Measurements from ENCODE around the gene TIAM1. TPM values are rescaled to one million over a fixed set of nuclear protein-coding genes. Genes with fewer than 3 reads are reported as not detected.

TIAM1 gene
- total RNA-seq, 4 donors from 2014 or later = 2.6 to 11.0 (median 6.9) TPM

DNA sequence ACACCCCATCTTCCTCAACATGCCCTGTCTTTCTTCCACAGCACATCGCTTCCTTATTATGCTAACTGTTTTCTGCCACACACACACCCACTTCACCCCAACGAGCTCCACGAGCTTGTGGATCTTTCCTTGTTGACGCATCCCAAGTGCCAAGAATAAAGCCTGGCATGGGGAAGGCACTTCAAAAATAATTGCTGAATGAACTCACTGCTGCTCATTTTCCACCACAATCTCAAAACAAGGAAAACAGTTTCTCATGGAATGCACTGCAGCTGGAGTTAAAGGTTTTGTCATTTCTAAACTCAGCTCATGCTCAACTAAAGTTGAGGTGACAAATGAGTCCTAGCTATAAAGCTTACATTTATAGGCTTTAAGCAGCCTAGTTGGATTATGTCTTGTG, 86.0 kb downstream of the TIAM1 start:
- H3K4me3 ChIP-seq = no peak overlapping the region
- WGBS, 2 donors (ENCODE audit: low coverage in 1 of 2) = 68 to 92% methylated on average over 4 of the region's 4 CpGs
- no peak for ATAC-seq
- TF ChIP-seq, protein P1, sequence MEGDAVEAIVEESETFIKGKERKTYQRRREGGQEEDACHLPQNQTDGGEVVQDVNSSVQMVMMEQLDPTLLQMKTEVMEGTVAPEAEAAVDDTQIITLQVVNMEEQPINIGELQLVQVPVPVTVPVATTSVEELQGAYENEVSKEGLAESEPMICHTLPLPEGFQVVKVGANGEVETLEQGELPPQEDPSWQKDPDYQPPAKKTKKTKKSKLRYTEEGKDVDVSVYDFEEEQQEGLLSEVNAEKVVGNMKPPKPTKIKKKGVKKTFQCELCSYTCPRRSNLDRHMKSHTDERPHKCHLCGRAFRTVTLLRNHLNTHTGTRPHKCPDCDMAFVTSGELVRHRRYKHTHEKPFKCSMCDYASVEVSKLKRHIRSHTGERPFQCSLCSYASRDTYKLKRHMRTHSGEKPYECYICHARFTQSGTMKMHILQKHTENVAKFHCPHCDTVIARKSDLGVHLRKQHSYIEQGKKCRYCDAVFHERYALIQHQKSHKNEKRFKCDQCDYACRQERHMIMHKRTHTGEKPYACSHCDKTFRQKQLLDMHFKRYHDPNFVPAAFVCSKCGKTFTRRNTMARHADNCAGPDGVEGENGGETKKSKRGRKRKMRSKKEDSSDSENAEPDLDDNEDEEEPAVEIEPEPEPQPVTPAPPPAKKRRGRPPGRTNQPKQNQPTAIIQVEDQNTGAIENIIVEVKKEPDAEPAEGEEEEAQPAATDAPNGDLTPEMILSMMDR (IDR thresholded peaks at IDR 0.05) = no peak
- no peak for TF ChIP-seq POLR2AphosphoS5 (IDR thresholded peaks at IDR 0.05)
- no peak for TF ChIP-seq POLR2A (IDR thresholded peaks at IDR 0.05)
- TF ChIP-seq EP300 (IDR thresholded peaks at IDR 0.05) = no peak
- no peaks in the 10 kb centered on the region for H3K9me3 ChIP-seq
- H3K27ac ChIP-seq = no peak overlapping the region
- peaks cover under 1% of the 10 kb centered on the region for H3K27me3 ChIP-seq
- H3K4me1 ChIP-seq = no peaks in the 10 kb centered on the region
- H3K36me3 ChIP-seq = no peaks in the 10 kb centered on the region

DNA sequence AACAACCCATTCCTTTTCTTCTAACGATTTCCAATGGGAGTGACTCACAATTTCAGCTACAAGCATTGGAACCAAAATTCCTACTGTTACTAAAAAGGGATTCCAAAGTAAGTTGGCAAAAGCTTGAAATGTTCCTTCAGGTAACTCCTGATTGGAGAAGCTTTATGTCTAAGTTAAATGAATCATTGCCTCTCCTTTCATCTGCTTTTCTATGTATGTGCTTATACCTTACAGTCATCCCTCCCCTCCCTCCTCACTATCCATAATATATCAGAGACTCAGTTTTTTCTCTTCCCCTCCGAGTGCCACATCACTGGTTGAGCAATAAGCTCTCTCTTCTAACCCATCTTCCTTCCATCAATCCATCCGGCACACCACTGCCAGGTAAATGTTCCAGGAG, 86.8 kb downstream of the TIAM1 start:
- Histone ChIP-seq H3K27ac (no peak overlapping the region), H3K27me3 (no peaks in the 10 kb centered on the region), H3K4me1 (no peaks in the 10 kb centered on the region), H3K9me3 (no peaks in the 10 kb centered on the region), H3K36me3 (no peaks in the 10 kb centered on the region), H3K4me3 (no peak overlapping the region)
- WGBS, 2 donors (ENCODE audit: low coverage in 1 of 2) = 65 to 75% methylated on average over 3 of the region's 3 CpGs
- TF ChIP-seq POLR2A (IDR thresholded peaks at IDR 0.05) (no peak), EP300 (IDR thresholded peaks at IDR 0.05) (no peak), POLR2AphosphoS5 (IDR thresholded peaks at IDR 0.05) (no peak)
- TF ChIP-seq, protein P1 (IDR thresholded peaks at IDR 0.05) = no peak
- no peak for ATAC-seq

DNA sequence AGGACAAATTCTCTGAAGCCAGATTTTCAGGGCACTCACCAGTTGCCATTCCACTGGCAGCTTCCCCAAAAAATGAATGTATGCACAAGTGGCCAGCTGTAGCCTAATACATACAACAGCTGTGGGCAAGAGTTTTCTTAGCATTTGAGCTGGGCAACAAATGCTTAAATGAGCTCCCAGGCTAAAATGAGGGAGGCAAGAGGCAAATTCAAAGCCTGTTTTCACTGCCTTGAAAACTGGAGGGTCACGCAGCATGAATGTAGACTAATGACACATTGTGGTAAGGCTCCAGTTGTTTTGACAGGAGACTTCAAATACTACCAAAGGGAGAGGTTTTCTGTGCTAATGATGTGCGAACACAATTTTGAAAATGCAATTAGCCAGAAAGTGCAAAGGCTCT, 88.2 kb downstream of the TIAM1 start:
- H3K4me3 ChIP-seq = no peak overlapping the region
- no peaks in the 10 kb centered on the region for H3K27me3 ChIP-seq
- H3K27ac ChIP-seq = no peak overlapping the region
- no peaks in the 10 kb centered on the region for H3K36me3 ChIP-seq
- H3K4me1 ChIP-seq = no peaks in the 10 kb centered on the region
- TF ChIP-seq POLR2AphosphoS5 (IDR thresholded peaks at IDR 0.05) (no peak), POLR2A (IDR thresholded peaks at IDR 0.05) (no peak), EP300 (IDR thresholded peaks at IDR 0.05) (no peak)
- TF ChIP-seq, protein P1 (IDR thresholded peaks at IDR 0.05) = no peak
- ATAC-seq = no peak
- no peaks in the 10 kb centered on the region for H3K9me3 ChIP-seq
- WGBS, 2 donors (ENCODE audit: low coverage in 1 of 2) = 89 to 100% methylated on average over 2 of the region's 2 CpGs

DNA sequence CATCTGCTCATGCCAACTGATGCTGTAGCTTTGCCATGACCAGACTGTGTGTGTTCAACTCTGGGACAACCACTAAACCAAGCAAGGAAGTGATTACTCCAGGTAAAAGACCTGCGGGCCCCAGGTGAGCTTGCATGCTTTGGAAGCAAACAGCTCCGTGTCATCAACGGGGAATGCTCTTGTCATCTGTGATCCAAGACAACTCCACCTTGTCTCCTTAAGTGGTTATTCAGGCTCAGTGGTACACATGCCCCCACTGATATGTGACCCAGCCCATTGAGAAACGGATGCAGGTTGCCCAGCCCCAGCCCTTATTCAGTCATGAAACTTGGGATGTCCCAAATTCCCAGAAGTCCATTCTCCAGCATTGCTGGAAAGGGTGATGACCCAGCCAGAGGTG, 89.0 kb downstream of the TIAM1 start:
- Histone ChIP-seq H3K9me3 (no peaks in the 10 kb centered on the region), H3K4me3 (no peak overlapping the region), H3K27ac (no peak overlapping the region), H3K36me3 (no peaks in the 10 kb centered on the region), H3K27me3 (no peaks in the 10 kb centered on the region), H3K4me1 (no peaks in the 10 kb centered on the region)
- no peak for ATAC-seq
- 100% methylated on average over 3 of the region's 4 CpGs; no CpG with 5 or more reads in 1 of the 2 donors for WGBS, 2 donors (ENCODE audit: low coverage in 1 of 2)
- TF ChIP-seq, protein P1 (IDR thresholded peaks at IDR 0.05) = no peak
- TF ChIP-seq EP300 (IDR thresholded peaks at IDR 0.05) (no peak), POLR2A (IDR thresholded peaks at IDR 0.05) (no peak), POLR2AphosphoS5 (IDR thresholded peaks at IDR 0.05) (no peak)

DNA sequence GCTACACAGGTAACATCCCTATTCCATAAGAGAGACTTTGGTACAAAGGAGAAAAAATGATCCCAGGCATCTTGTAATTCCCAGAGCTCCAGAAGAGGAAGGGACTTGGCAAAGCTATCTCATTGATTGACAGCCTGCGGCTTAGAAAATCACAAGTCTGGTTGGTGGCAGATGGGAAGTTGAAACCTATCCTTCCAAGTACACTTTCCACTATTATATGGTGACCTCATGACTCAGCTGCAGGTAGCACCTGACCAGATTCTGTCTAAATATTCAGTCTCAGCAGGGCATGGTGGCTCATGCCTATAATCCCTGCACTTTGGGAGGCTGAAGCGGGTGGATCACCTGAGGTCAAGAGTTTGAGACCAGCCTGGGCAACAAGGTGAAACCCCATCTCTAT, 89.9 kb downstream of the TIAM1 start:
- H3K9me3 ChIP-seq = no peaks in the 10 kb centered on the region
- no peak for ATAC-seq
- no peak overlapping the region for H3K4me3 ChIP-seq
- H3K36me3 ChIP-seq = no peaks in the 10 kb centered on the region
- no peak overlapping the region for H3K27ac ChIP-seq
- TF ChIP-seq POLR2A (IDR thresholded peaks at IDR 0.05) (no peak), EP300 (IDR thresholded peaks at IDR 0.05) (no peak), POLR2AphosphoS5 (IDR thresholded peaks at IDR 0.05) (no peak)
- TF ChIP-seq, protein P1 (IDR thresholded peaks at IDR 0.05) = no peak
- no peaks in the 10 kb centered on the region for H3K27me3 ChIP-seq
- WGBS, 2 donors (ENCODE audit: low coverage in 1 of 2) = 88% methylated on average over 2 of the region's 2 CpGs; no CpG with 5 or more reads in 1 of the 2 donors
- H3K4me1 ChIP-seq = no peaks in the 10 kb centered on the region

All from gastroesophageal sphincter (tissue), 4 donors.